Smooth muscle cell (in vitro differentiated cells): ENCODE results near the gene SAMD4B. TPM values are rescaled to one million over a fixed set of nuclear protein-coding genes. Genes with fewer than 3 reads are reported as not detected.

Source experiments
- DNase-seq: peaks from one replicate; lab custom pipeline; 2025; ENCODE audit not compliant: unreplicated experiment; lab: John Stamatoyannopoulos, UW
- H2AFZ ChIP-seq: fragments of 200-600 bp; sonication (generic); 2 replicates; pipeline ENCODE4 v1.6.0; 2016; ENCODE audit warnings: antibody characterized with exemption, low read depth, mild to moderate bottlenecking
- H3F3A ChIP-seq: fragments of 200-600 bp; sonication (generic); 2 replicates; pipeline ENCODE4 v1.6.0; 2017; ENCODE audit warnings: antibody characterized with exemption, low read depth
- H3K27ac ChIP-seq: fragments of 200-600 bp; sonication (generic); 2 replicates; pipeline ENCODE4 v1.5.1; 2016; ENCODE audit warnings: low read depth, mild to moderate bottlenecking
- H3K27me3 ChIP-seq: fragments of 200-600 bp; sonication (generic); 2 replicates; pipeline ENCODE4 v1.6.1; 2016; ENCODE audit warnings: low read depth, mild to moderate bottlenecking
- H3K36me3 ChIP-seq: fragments of 200-600 bp; sonication (generic); 2 replicates; pipeline ENCODE4 v1.5.1; 2016; ENCODE audit warnings: low read depth
- H3K4me1 ChIP-seq: fragments of 200-600 bp; sonication (generic); 2 replicates; pipeline ENCODE4 v1.5.1; 2016; ENCODE audit warnings: low read depth
- H3K4me2 ChIP-seq: fragments of 200-600 bp; sonication (generic); 2 replicates; pipeline ENCODE4 v1.6.0; 2016; ENCODE audit warnings: mild to moderate bottlenecking
- H3K4me3 ChIP-seq: fragments of 200-600 bp; sonication (generic); 2 replicates; pipeline ENCODE4 v1.5.1; 2016; ENCODE audit warnings: mild to moderate bottlenecking
- H3K79me2 ChIP-seq: fragments of 200-600 bp; sonication (generic); 2 replicates; pipeline ENCODE4 v1.6.0; 2016; ENCODE audit warnings: low read depth, mild to moderate bottlenecking
- H3K9ac ChIP-seq: fragments of 200-600 bp; sonication (generic); 2 replicates; pipeline ENCODE4 v1.6.0; 2016; ENCODE audit warnings: low read depth
- H3K9me3 ChIP-seq: fragments of 200-600 bp; sonication (generic); replicated peaks from 2 replicates; pipeline ENCODE4 v1.5.1; 2016; ENCODE audit warnings: low read depth
- H4K20me1 ChIP-seq: fragments of 200-600 bp; sonication (generic); 2 replicates; pipeline ENCODE4 v1.6.0; 2016; ENCODE audit warnings: low read depth
- CTCF ChIP-seq: fragments of 200-600 bp; sonication (generic); IDR thresholded peaks from 2 replicates; pipeline ENCODE4 v1.5.1; 2017; ENCODE audit warnings: borderline replicate concordance, mild to moderate bottlenecking, antibody characterized with exemption; ENCODE audit not compliant: insufficient read depth, poor library complexity, severe bottlenecking
- WGBS: methylation state at CpG from one replicate; pipeline ENCODE4 v1.1.7; 2016; ENCODE audit warnings: low lambda C conversion rate; 5-methylcytosine and 5-hydroxymethylcytosine counted together
- polyA plus RNA-seq: library from polyadenylated mRNA; unstranded; fragments of >200 nt; fragmentation: Nextera tagmentation; extraction: Ambion mirVana; gene quantifications from 2 replicates; pipeline ENCODE4 v1.2.1, GENCODE V29; 2016
- total RNA-seq: library from RNA; depleted of rRNA; stranded (reverse); fragments of >200 nt; gene quantifications from 2 replicates; pipeline ENCODE4 v1.2.3, GENCODE V29; 2014

Gene SAMD4B
- total and polyA plus RNA-seq, 2 experiments from 2014 or later = 58.3 to 61.8 TPM

GRCh38 chr19:39318071-39318470 lies 24.1 kb upstream of the SAMD4B start:
- no peak for TF ChIP-seq CTCF
- no peak overlapping the region for H3K9ac ChIP-seq
- H2AFZ ChIP-seq = no peak overlapping the region
- H3K79me2 ChIP-seq = no peaks in the 10 kb centered on the region
- no peaks in the 10 kb centered on the region for H3K27me3 ChIP-seq
- no peak overlapping the region for H3K4me2 ChIP-seq
- H3K4me1 ChIP-seq = peaks cover 3% of the 10 kb centered on the region
- no peaks in the 10 kb centered on the region for H3K9me3 ChIP-seq
- no peak overlapping the region for H3K27ac ChIP-seq
- DNase-seq = no peak
- no peaks in the 10 kb centered on the region for H4K20me1 ChIP-seq
- H3K4me3 ChIP-seq = no peak overlapping the region
- WGBS = 90% methylated on average over 5 of the region's 5 CpGs
- no peaks in the 10 kb centered on the region for H3F3A ChIP-seq
- no peaks in the 10 kb centered on the region for H3K36me3 ChIP-seq

- Histone ChIP-seq H3K9me3 (no peaks in the 10 kb centered on the region), H3K36me3 (no peaks in the 10 kb centered on the region), H3K4me1 (peaks cover 3% of the 10 kb centered on the region), H2AFZ (no peak overlapping the region), H3F3A (no peaks in the 10 kb centered on the region), H3K27ac (no peak overlapping the region), H4K20me1 (no peaks in the 10 kb centered on the region), H3K9ac (no peak overlapping the region), H3K4me3 (no peak overlapping the region), H3K27me3 (no peaks in the 10 kb centered on the region), H3K79me2 (no peaks in the 10 kb centered on the region), H3K4me2 (no peak overlapping the region)
- 98% methylated on average over 4 of the region's 4 CpGs for WGBS
- no peak for TF ChIP-seq CTCF
- no peak for DNase-seq
Measured at GRCh38 chr19:39318690-39319089, 23.5 kb upstream of the SAMD4B start.

- Histone ChIP-seq H3K4me1 (peaks cover 3% of the 10 kb centered on the region), H3K27ac (no peak overlapping the region), H3K4me2 (peak overlapping the region; percentile 92), H3K4me3 (peak overlapping the region; percentile 60), H3K9ac (no peak overlapping the region), H3K36me3 (no peaks in the 10 kb centered on the region), H3K9me3 (no peaks in the 10 kb centered on the region), H3K27me3 (no peaks in the 10 kb centered on the region), H3K79me2 (no peaks in the 10 kb centered on the region), H2AFZ (no peak overlapping the region), H3F3A (no peaks in the 10 kb centered on the region), H4K20me1 (no peaks in the 10 kb centered on the region)
- no peak for DNase-seq
- WGBS = 86% methylated on average over 5 of the region's 5 CpGs
- no peak for TF ChIP-seq CTCF
Measured at GRCh38 chr19:39319098-39319891, 22.9 kb upstream of the SAMD4B start.

GRCh38 chr19:39319892-39320248 lies 22.4 kb upstream of the SAMD4B start:
- no peaks in the 10 kb centered on the region for H3K27me3 ChIP-seq
- no peaks in the 10 kb centered on the region for H3K79me2 ChIP-seq
- H3K27ac ChIP-seq = no peak overlapping the region
- peak overlapping the region; percentile 82 for H2AFZ ChIP-seq
- no peaks in the 10 kb centered on the region for H3K36me3 ChIP-seq
- 12% methylated on average over 7 of the region's 16 CpGs for WGBS
- DNase-seq = no peak
- peak overlapping the region; percentile 60 for H3K4me3 ChIP-seq
- no peaks in the 10 kb centered on the region for H3K9me3 ChIP-seq
- no peaks in the 10 kb centered on the region for H3F3A ChIP-seq
- H4K20me1 ChIP-seq = no peaks in the 10 kb centered on the region
- peak overlapping the region; percentile 92 for H3K4me2 ChIP-seq
- no peak for TF ChIP-seq CTCF
- H3K4me1 ChIP-seq = peaks cover 3% of the 10 kb centered on the region
- no peak overlapping the region for H3K9ac ChIP-seq
